GM19452 (cell line): ENCODE results near the gene ERGIC1.
A peak's percentile ranks its signal among the peaks of the same experiment; 100 is the strongest.

ENCODE experiments used
- ATAC-seq: cut with Tn5 transposase; IDR thresholded peaks from one replicate; pipeline ENCODE4 v1.9.1; 2021; ENCODE audit not compliant: unreplicated experiment

Gene ERGIC1

GRCh38 chr5:172941067-172941516 is 107.0 kb downstream of the ERGIC1 start:
- ATAC-seq, result no peak

GRCh38 chr5:172942556-172942955 is 108.5 kb downstream of the ERGIC1 start:
- no peak for ATAC-seq

- no peak for ATAC-seq
Observed at GRCh38 chr5:172943283-172943841, 109.3 kb downstream of the ERGIC1 start.

- ATAC-seq, result no peak
Observed at GRCh38 chr5:172943906-172944305, 109.9 kb downstream of the ERGIC1 start.

- no peak for ATAC-seq
Observed at GRCh38 chr5:172944741-172945140, 110.7 kb downstream of the ERGIC1 start.

- no peak for ATAC-seq
Observed at GRCh38 chr5:172945151-172945550, 111.1 kb downstream of the ERGIC1 start.

GRCh38 chr5:172946146-172946545 is 112.1 kb downstream of the ERGIC1 start:
- ATAC-seq, result no peak

GRCh38 chr5:172949426-172949825 is 115.4 kb downstream of the ERGIC1 start:
- ATAC-seq, result no peak

- no peak for ATAC-seq
Observed at GRCh38 chr5:172950176-172950965, 116.3 kb downstream of the ERGIC1 start.

GRCh38 chr5:172951371-172952033 is 117.5 kb downstream of the ERGIC1 start:
- no peak for ATAC-seq

GRCh38 chr5:172952034-172952511 is 118.0 kb downstream of the ERGIC1 start:
- ATAC-seq, result no peak

- no peak for ATAC-seq
Observed at GRCh38 chr5:172953776-172954675, 120.0 kb downstream of the ERGIC1 start.

GRCh38 chr5:172954751-172955159 is 120.7 kb downstream of the ERGIC1 start:
- ATAC-seq, result no peak

GRCh38 chr5:172956228-172956627 is 122.2 kb downstream of the ERGIC1 start:
- no peak for ATAC-seq

- ATAC-seq, result no peak
Observed at GRCh38 chr5:172956936-172957335, 122.9 kb downstream of the ERGIC1 start.

- ATAC-seq, result no peak
Observed at GRCh38 chr5:172957458-172957857, 123.4 kb downstream of the ERGIC1 start.

GRCh38 chr5:172958331-172959046 is 124.4 kb downstream of the ERGIC1 start:
- peak; percentile 57 for ATAC-seq

GRCh38 chr5:172959824-172960799 is 126.1 kb downstream of the ERGIC1 start:
- no peak for ATAC-seq

GRCh38 chr5:172969921-172970320 is 135.9 kb downstream of the ERGIC1 start:
- ATAC-seq, result no peak
